NCI-H2196 (cell line): ENCODE measurements around the gene INHBB.
A peak's percentile ranks its signal among the peaks of the same experiment; 100 is the strongest.
"Not testable (repeated sequence)": the region's sequence is repeated elsewhere in the genome, so short reads cannot be mapped to it uniquely, and the experiment has no call there.

Source experiments
- DNase-seq: peaks from one replicate; lab custom pipeline; 2025; ENCODE audit not compliant: unreplicated experiment; lab: John Stamatoyannopoulos, UW

Gene INHBB

GRCh38 chr2:120376679-120377640 is 31.0 kb downstream of the INHBB start:
- no peak for DNase-seq

GRCh38 chr2:120378605-120379004 is 32.7 kb downstream of the INHBB start:
- no peak for DNase-seq

GRCh38 chr2:120379916-120380893 is 34.3 kb downstream of the INHBB start:
- DNase-seq = peak; percentile 85

- no peak for DNase-seq
These were observed 35.3 kb downstream of the INHBB start for GRCh38 chr2:120381192-120381591.

- no peak for DNase-seq
These were observed 35.7 kb downstream of the INHBB start for GRCh38 chr2:120381661-120382060.

- DNase-seq = no peak
These were observed 36.7 kb downstream of the INHBB start for GRCh38 chr2:120382541-120383144.

- DNase-seq = no peak
These were observed 37.3 kb downstream of the INHBB start for GRCh38 chr2:120383191-120383590.

- DNase-seq = no peak
These were observed 37.9 kb downstream of the INHBB start for GRCh38 chr2:120383631-120384340.

- no peak for DNase-seq
These were observed 38.8 kb downstream of the INHBB start for GRCh38 chr2:120384486-120385354.

- no peak for DNase-seq
These were observed 39.6 kb downstream of the INHBB start for GRCh38 chr2:120385355-120386127.

- no peak for DNase-seq
These were observed 42.5 kb downstream of the INHBB start for GRCh38 chr2:120388222-120389035.

GRCh38 chr2:120389036-120389391 is 43.1 kb downstream of the INHBB start:
- DNase-seq = no peak

- no peak for DNase-seq
These were observed 44.6 kb downstream of the INHBB start for GRCh38 chr2:120390381-120391055.

- DNase-seq = not testable (repeated sequence)
These were observed 45.4 kb downstream of the INHBB start for GRCh38 chr2:120391382-120391781.

- no peak for DNase-seq
These were observed 46.2 kb downstream of the INHBB start for GRCh38 chr2:120391911-120392665.

- DNase-seq = no peak
These were observed 47.0 kb downstream of the INHBB start for GRCh38 chr2:120392923-120393322.

- no peak for DNase-seq
These were observed 47.5 kb downstream of the INHBB start for GRCh38 chr2:120393456-120393855.
